H9 (cell line): Measurements from ENCODE around the gene TMEM175. TPM values are rescaled to one million over a fixed set of nuclear protein-coding genes. Genes with fewer than 3 reads are reported as not detected.

Experiments used
- DNase-seq: peaks from one replicate; pipeline ENCODE4 v3.0.0-alpha.2; 2017
- H2AFZ ChIP-seq: one replicate; pipeline ENCODE4 v1.6.1; 2013; ENCODE audit warnings: mild to moderate bottlenecking, low read length, control low read depth, moderate library complexity
- H2AK5ac ChIP-seq: 2 replicates; pipeline ENCODE4 v1.6.1; 2013; ENCODE audit warnings: low read length, control low read depth, mixed read lengths; ENCODE audit not compliant: insufficient read length
- H2BK120ac ChIP-seq: one replicate; pipeline ENCODE4 v1.6.1; 2013; ENCODE audit warnings: low read depth, mild to moderate bottlenecking, low read length, control low read depth, inconsistent platforms; ENCODE audit not compliant: poor library complexity, severe bottlenecking
- H2BK12ac ChIP-seq: 2 replicates; pipeline ENCODE4 v1.6.1; 2013; ENCODE audit warnings: low read length, control low read depth, mixed read lengths, low read depth; ENCODE audit not compliant: insufficient read length
- H2BK15ac ChIP-seq: 2 replicates; pipeline ENCODE4 v1.6.1; 2013; ENCODE audit warnings: low read depth, low read length, control low read depth
- H2BK20ac ChIP-seq: one replicate; pipeline ENCODE4 v1.6.1; 2013; ENCODE audit warnings: low read depth, mild to moderate bottlenecking, low read length, control low read depth, inconsistent platforms; ENCODE audit not compliant: poor library complexity, severe bottlenecking
- H2BK5ac ChIP-seq: 2 replicates; pipeline ENCODE4 v1.6.1; 2013; ENCODE audit warnings: low read length, control low read depth, mixed read lengths; ENCODE audit not compliant: insufficient read length
- H3K14ac ChIP-seq: 2 replicates; pipeline ENCODE4 v1.6.1; 2013; ENCODE audit warnings: low read length, control low read depth; ENCODE audit not compliant: insufficient read depth
- H3K18ac ChIP-seq: 2 replicates; pipeline ENCODE4 v1.6.1; 2013; ENCODE audit warnings: low read depth, mild to moderate bottlenecking, mixed read lengths, low read length, control low read depth; ENCODE audit not compliant: insufficient read length
- H3K23ac ChIP-seq: 2 replicates; pipeline ENCODE4 v1.6.1; 2013; ENCODE audit warnings: low read length, control low read depth, mixed read lengths, low read depth; ENCODE audit not compliant: insufficient read length
- H3K23me2 ChIP-seq: 2 replicates; pipeline ENCODE4 v1.6.1; 2013; ENCODE audit warnings: low read depth, mild to moderate bottlenecking, mixed read lengths, low read length, control low read depth; ENCODE audit not compliant: insufficient read length, poor library complexity, severe bottlenecking
- H3K27ac ChIP-seq: 2 replicates; pipeline ENCODE4 v1.5.1; 2013; ENCODE audit warnings: low read length, control low read depth, mixed read lengths, low read depth; ENCODE audit not compliant: insufficient read length
- H3K27me3 ChIP-seq: 2 replicates; pipeline ENCODE4 v1.6.1; 2013; ENCODE audit warnings: low read length, control low read depth, inconsistent platforms; ENCODE audit not compliant: insufficient read depth
- H3K4ac ChIP-seq: 2 replicates; pipeline ENCODE4 v1.6.1; 2013; ENCODE audit warnings: low read depth, mild to moderate bottlenecking, control low read depth, inconsistent platforms, low read length, moderate library complexity
- H3K4me1 ChIP-seq: 2 replicates; pipeline ENCODE4 v1.6.1; 2013; ENCODE audit warnings: low read length, control low read depth, inconsistent platforms; ENCODE audit not compliant: insufficient read depth
- H3K4me2 ChIP-seq: 2 replicates; pipeline ENCODE4 v1.6.1; 2013; ENCODE audit warnings: low read length, control low read depth, mixed read lengths; ENCODE audit not compliant: insufficient read length, insufficient read depth
- H3K56ac ChIP-seq: 2 replicates; pipeline ENCODE4 v1.6.1; 2013; ENCODE audit warnings: low read depth, mild to moderate bottlenecking, mixed read lengths, low read length, control low read depth; ENCODE audit not compliant: insufficient read length
- H3K79me1 ChIP-seq: 2 replicates; pipeline ENCODE4 v1.6.1; 2013; ENCODE audit warnings: low read depth, mild to moderate bottlenecking, moderate library complexity, low read length, control low read depth, inconsistent platforms; ENCODE audit not compliant: insufficient read depth, poor library complexity, severe bottlenecking
- H3K79me2 ChIP-seq: 2 replicates; pipeline ENCODE4 v1.6.1; 2013; ENCODE audit warnings: low read length, control low read depth, inconsistent platforms; ENCODE audit not compliant: insufficient read depth
- H3K9ac ChIP-seq: 2 replicates; pipeline ENCODE4 v1.6.1; 2013; ENCODE audit warnings: low read length, control low read depth, mixed read lengths; ENCODE audit not compliant: insufficient read length; ENCODE audit errors: extremely low read depth
- H3K9me3 ChIP-seq: one replicate; pipeline ENCODE4 v1.6.1; 2013; ENCODE audit warnings: low read depth, low read length, inconsistent platforms; ENCODE audit not compliant: control insufficient read depth
- H3T11ph ChIP-seq: one replicate; pipeline ENCODE4 v1.6.1; 2013; ENCODE audit warnings: mild to moderate bottlenecking, low read length, control low read depth, inconsistent platforms
- H4K20me1 ChIP-seq: one replicate; pipeline ENCODE4 v1.6.1; 2013; ENCODE audit not compliant: control insufficient read depth, insufficient read length, insufficient read depth
- H4K5ac ChIP-seq: 2 replicates; pipeline ENCODE4 v1.6.1; 2013; ENCODE audit warnings: low read depth, mild to moderate bottlenecking, mixed read lengths, low read length, control low read depth; ENCODE audit not compliant: insufficient read length
- H4K8ac ChIP-seq: replicated peaks from 2 replicates; pipeline ENCODE4 v1.6.1; 2013; ENCODE audit warnings: low read length, control low read depth, mixed read lengths, low read depth; ENCODE audit not compliant: insufficient read length
- H4K91ac ChIP-seq: 2 replicates; pipeline ENCODE4 v1.6.1; 2013; ENCODE audit warnings: low read depth, mild to moderate bottlenecking, moderate library complexity, mixed read lengths, low read length, control low read depth; ENCODE audit not compliant: insufficient read length
- H3K27ac Mint-ChIP-seq, 3 experiments: 2 replicates in 2 of 3; 3 replicates in 1 of 3; pipeline ENCODE4 v1.8.0; 2020 to 2021; ENCODE audit warnings: mixed read lengths in 3 of 3, mild to moderate bottlenecking in 1 of 3, moderate library complexity in 1 of 3
- H3K27me3 Mint-ChIP-seq: 2 replicates; pipeline ENCODE4 v1.8.0; 2021; ENCODE audit warnings: low read depth, mild to moderate bottlenecking, moderate library complexity, mixed read lengths
- H3K36me3 Mint-ChIP-seq, 3 experiments: 2 replicates in 2 of 3; 3 replicates in 1 of 3; pipeline ENCODE4 v1.8.0; 2020 to 2021; ENCODE audit warnings: low read depth in 3 of 3, mixed read lengths in 3 of 3; ENCODE audit not compliant: insufficient read depth in 1 of 3
- H3K4me1 Mint-ChIP-seq, 2 experiments: 2 replicates each; pipeline ENCODE4 v1.8.0; 2020; ENCODE audit warnings: mixed read lengths in 2 of 2
- H3K4me3 Mint-ChIP-seq, 2 experiments: 2 replicates in 1 of 2; 3 replicates in 1 of 2; pipeline ENCODE4 v1.8.0; 2020 to 2021; ENCODE audit warnings: mild to moderate bottlenecking in 2 of 2, mixed read lengths in 2 of 2, moderate library complexity in 1 of 2
- H3K9me3 Mint-ChIP-seq, 2 experiments: 2 replicates in 1 of 2; 3 replicates in 1 of 2; pipeline ENCODE4 v1.8.0; 2020; ENCODE audit warnings: mild to moderate bottlenecking in 2 of 2, mixed read lengths in 2 of 2, moderate library complexity in 1 of 2
- CTCF ChIP-seq: fragments of 200-600 bp; sonication (generic); conservative IDR thresholded peaks from 3 replicates; pipeline ENCODE4 v1.8.0; 2021; ENCODE audit warnings: antibody characterized with exemption, mild to moderate bottlenecking
- WGBS: extraction: QIAGEN DNeasy Blood & Tissue Kit; methylation state at CpG from one replicate; pipeline ENCODE4 v1.1.7; 2013; ENCODE audit warnings: missing lambda C conversion rate, low lambda C conversion rate, mixed read lengths; ENCODE audit not compliant: insufficient read length; ENCODE audit errors: extremely low coverage; 5-methylcytosine and 5-hydroxymethylcytosine counted together
- total RNA-seq: library from RNA; stranded (reverse); gene quantifications from 2 replicates; pipeline ENCODE4 v1.2.1, GENCODE V29; 2021

TMEM175 gene
- total RNA-seq, 1 experiment from 2014 or later, result 6.4 TPM

GRCh38 chr4:898123-898522 is 34.1 kb upstream of the TMEM175 start:
- no CpG with 5 or more reads among the region's 15 CpGs for WGBS
- H3K9ac ChIP-seq, result no peak overlapping the region
- H3K27me3 ChIP-seq, result no peaks in the 10 kb centered on the region
- H3K4me1 Mint-ChIP-seq, result peaks cover 0 to 3% of the 10 kb centered on the region in 2 experiments; a peak in 2 of 4 replicates
- no peak overlapping the region for H3K56ac ChIP-seq
- no peak overlapping the region for H4K5ac ChIP-seq
- no peak overlapping the region for H3K4me3 Mint-ChIP-seq
- DNase-seq, result no peak
- no peak overlapping the region for H2BK5ac ChIP-seq
- no peak for TF ChIP-seq CTCF
- no peaks in the 10 kb centered on the region for H4K20me1 ChIP-seq
- no peak overlapping the region for H2AK5ac ChIP-seq
- H3T11ph ChIP-seq, result no peak overlapping the region
- H3K27me3 Mint-ChIP-seq, result no peaks in the 10 kb centered on the region
- H3K4me2 ChIP-seq, result no peak overlapping the region
- no peaks in the 10 kb centered on the region for H3K9me3 Mint-ChIP-seq
- peaks cover 3 to 38% (median 21%) of the 10 kb centered on the region in 3 experiments; a peak in 5 of 7 replicates for H3K36me3 Mint-ChIP-seq
- H2BK15ac ChIP-seq, result no peak overlapping the region
- no peak overlapping the region for H4K91ac ChIP-seq
- H3K4ac ChIP-seq, result no peak overlapping the region
- H3K4me1 ChIP-seq, result no peaks in the 10 kb centered on the region
- H3K9me3 ChIP-seq, result no peaks in the 10 kb centered on the region
- no peaks in the 10 kb centered on the region for H3K79me1 ChIP-seq
- H3K79me2 ChIP-seq, result no peaks in the 10 kb centered on the region
- no peak overlapping the region for H2BK12ac ChIP-seq
- H2AFZ ChIP-seq, result no peak overlapping the region
- no peak overlapping the region for H4K8ac ChIP-seq
- no peak overlapping the region for H3K18ac ChIP-seq
- no peak overlapping the region for H3K14ac ChIP-seq
- no peak overlapping the region for H3K27ac Mint-ChIP-seq
- H3K27ac ChIP-seq, result no peak overlapping the region
- H3K23me2 ChIP-seq, result no peaks in the 10 kb centered on the region
- H2BK120ac ChIP-seq, result no peak overlapping the region
- H2BK20ac ChIP-seq, result no peak overlapping the region
- no peak overlapping the region for H3K23ac ChIP-seq
